ENCODE data around the gene CHMP6. TPM values are rescaled to one million over a fixed set of nuclear protein-coding genes. Genes with fewer than 3 reads are reported as not detected.

The CHMP6 gene
- total and polyA plus RNA-seq, 12 donors, result 17.5 to 30.6 (median 22.8) TPM

DNA sequence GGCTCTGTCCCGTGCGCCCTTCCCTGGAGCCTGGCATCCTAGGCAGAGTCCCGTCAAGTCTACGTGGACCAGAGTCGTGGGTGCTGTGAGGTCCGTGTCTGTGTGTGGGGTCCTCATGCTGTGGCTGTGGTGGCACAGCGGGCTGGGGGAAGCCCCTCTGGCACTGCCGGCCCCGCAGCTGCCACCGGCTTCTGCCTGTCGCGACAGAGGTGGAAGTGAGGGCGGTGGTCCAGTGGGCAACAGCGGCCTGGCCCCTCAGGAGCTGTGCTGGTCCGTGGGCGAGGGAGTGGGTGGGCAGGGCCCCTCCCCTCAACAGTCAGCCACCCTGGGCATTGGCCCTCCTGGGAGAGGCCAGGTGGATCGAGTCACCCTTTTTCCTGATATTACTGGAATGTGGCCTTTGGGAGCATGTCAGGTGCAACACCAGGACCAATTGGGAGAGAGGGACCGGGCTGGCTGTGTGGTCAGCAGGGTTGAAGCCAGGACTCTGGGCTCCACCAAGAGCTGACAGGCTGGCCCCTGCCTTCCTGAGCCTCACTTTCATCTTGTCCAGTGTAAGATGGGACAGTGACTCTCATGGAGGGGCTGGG lies 55.2 kb downstream of the CHMP6 start:
- DNase-seq (no peak), ATAC-seq (no peak)
- Histone ChIP-seq H3K27ac (peak overlapping the region in 2 of 10 donors; percentile 86 to 90), H3K9me3 (no peaks in the 10 kb centered on the region), H3K36me3 (no peaks in the 10 kb centered on the region), H3K27me3 (no peaks in the 10 kb centered on the region), H3K4me3 (no peak overlapping the region), H3K4me1 (peaks cover 26 to 95% (median 86%) of the 10 kb centered on the region in 9 donors)
- intact Hi-C loops (cut with DNase I), result no loop called here
- TF ChIP-seq, protein P1, sequence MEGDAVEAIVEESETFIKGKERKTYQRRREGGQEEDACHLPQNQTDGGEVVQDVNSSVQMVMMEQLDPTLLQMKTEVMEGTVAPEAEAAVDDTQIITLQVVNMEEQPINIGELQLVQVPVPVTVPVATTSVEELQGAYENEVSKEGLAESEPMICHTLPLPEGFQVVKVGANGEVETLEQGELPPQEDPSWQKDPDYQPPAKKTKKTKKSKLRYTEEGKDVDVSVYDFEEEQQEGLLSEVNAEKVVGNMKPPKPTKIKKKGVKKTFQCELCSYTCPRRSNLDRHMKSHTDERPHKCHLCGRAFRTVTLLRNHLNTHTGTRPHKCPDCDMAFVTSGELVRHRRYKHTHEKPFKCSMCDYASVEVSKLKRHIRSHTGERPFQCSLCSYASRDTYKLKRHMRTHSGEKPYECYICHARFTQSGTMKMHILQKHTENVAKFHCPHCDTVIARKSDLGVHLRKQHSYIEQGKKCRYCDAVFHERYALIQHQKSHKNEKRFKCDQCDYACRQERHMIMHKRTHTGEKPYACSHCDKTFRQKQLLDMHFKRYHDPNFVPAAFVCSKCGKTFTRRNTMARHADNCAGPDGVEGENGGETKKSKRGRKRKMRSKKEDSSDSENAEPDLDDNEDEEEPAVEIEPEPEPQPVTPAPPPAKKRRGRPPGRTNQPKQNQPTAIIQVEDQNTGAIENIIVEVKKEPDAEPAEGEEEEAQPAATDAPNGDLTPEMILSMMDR (IDR thresholded peaks at IDR 0.05), result no peak
- 85% methylated on average over 18 of the region's 18 CpGs for WGBS, 2 donors

DNA sequence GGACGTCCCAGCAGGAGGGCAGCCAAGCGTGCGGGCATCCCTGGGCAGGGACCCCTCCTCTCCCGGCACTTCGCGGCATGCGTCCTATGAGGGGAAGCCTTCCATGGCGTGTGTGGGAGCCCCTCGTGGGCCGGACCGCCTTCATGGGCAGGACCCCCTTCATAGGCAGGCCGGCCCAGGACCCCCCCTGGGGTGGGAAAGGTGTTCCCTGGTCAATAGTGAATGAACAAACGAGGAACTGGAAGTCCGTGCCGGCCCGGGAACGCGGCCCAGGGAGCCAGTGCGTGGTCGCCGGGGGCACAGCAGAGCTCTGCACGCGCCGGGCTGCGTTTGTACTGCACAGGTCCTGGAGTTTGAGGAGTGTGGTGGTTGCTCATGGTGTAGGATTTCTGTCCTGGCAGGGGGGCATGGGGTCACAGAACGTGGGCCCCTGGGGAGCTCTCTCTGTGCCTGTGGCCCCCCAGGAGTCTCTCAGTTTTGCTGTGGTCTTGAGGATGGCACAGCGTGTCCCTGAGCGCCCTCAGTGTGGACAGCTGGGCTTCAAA lies 57.3 kb downstream of the CHMP6 start:
- Histone ChIP-seq H3K36me3 (no peaks in the 10 kb centered on the region), H3K4me3 (no peak overlapping the region), H3K9me3 (no peaks in the 10 kb centered on the region), H3K4me1 (peaks cover 18 to 96% (median 84%) of the 10 kb centered on the region in 9 donors), H3K27me3 (no peaks in the 10 kb centered on the region), H3K27ac (peak overlapping the region in 5 of 10 donors; percentile 2 to 71 (median 60))
- TF ChIP-seq, protein P1 (IDR thresholded peaks at IDR 0.05), result no peak
- WGBS, 2 donors, result 90 to 92% methylated on average over 28 of the region's 28 CpGs
- intact Hi-C loops (cut with DNase I), result no loop called here
- DNase-seq (no peak), ATAC-seq (no peak)

DNA sequence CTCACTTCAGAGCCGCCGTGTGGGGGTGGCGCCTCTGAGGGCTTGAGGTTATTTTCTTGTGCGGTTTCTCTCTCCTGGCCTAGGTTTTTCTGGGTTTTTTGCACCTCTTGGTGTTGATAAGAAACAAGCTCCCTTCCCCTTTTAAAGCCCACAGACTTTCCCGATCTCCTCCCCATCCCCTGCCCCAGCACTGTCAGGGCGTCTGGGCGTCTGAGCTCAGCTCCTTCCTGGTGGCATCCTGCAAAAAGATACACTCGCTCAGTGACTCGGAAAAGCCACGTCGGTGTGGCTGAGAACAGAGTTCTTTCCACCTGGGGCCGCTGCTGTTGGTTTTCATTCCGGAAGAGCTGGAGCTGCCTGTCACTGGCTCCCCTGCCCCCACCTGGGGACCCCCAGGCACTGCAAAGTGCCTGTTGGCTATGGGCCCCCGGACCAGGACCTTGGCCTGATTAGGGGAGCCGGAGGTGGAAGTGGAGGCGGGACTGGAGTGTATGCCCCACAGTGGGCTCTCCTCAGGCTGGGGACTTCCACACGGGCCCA lies 57.8 kb downstream of the CHMP6 start:
- H3K9me3 ChIP-seq, result no peaks in the 10 kb centered on the region
- peak overlapping the region in 9 of 10 donors; percentile 2 to 73 (median 56) for H3K27ac ChIP-seq
- 64 to 67% methylated on average over 17 of the region's 17 CpGs for WGBS, 2 donors
- DNase-seq (no peak), ATAC-seq (no peak)
- TF ChIP-seq, protein P1 (IDR thresholded peaks at IDR 0.05), result no peak
- H3K4me1 ChIP-seq, result peaks cover 13 to 91% (median 78%) of the 10 kb centered on the region in 9 donors
- intact Hi-C loops (cut with DNase I), result no loop called here
- no peaks in the 10 kb centered on the region for H3K27me3 ChIP-seq
- peak overlapping the region in 3 of 10 donors; percentile 11 to 27 (median 25) for H3K4me3 ChIP-seq
- peaks cover 0 to 2% (median 0%) of the 10 kb centered on the region in 9 donors for H3K36me3 ChIP-seq

Other genes starting within 250 kb of the CHMP6 start
- gene BAIAP2, start 43.3 kb downstream of the CHMP6 start, total RNA-seq, result 10 to 100 TPM in 9 of 10 donors, 1 to 10 TPM in 1; 9.5 to 25.8 (median 13.8) TPM
- gene BAIAP2, start 43.3 kb downstream of the CHMP6 start, polyA plus RNA-seq, result 10 to 100 TPM; 16.1 to 18.7 TPM
- gene PVALEF, start 173.7 kb downstream of the CHMP6 start, total RNA-seq, result not detected
- gene PVALEF, start 173.7 kb downstream of the CHMP6 start, polyA plus RNA-seq, result not detected
- 1 to 10 TPM; 3.5 to 8.5 (median 6.2) TPM for gene AATK, start 174.4 kb downstream of the CHMP6 start, total RNA-seq
- 1 to 10 TPM; 1.5 to 6.5 TPM for gene AATK, start 174.4 kb downstream of the CHMP6 start, polyA plus RNA-seq
- 10 to 100 TPM in 1 of 10 donors, 1 to 10 TPM in 9; 6.4 to 14.4 (median 7.6) TPM for gene CEP131, start 231.1 kb downstream of the CHMP6 start, total RNA-seq
- 10 to 100 TPM in 1 of 2 donors, 1 to 10 TPM in 1; 8.8 to 20.9 TPM for gene CEP131, start 231.1 kb downstream of the CHMP6 start, polyA plus RNA-seq
- 10 to 100 TPM in 4 of 10 donors, 1 to 10 TPM in 6; 6.2 to 21.4 (median 9.2) TPM for gene TEPSIN, start 247.2 kb downstream of the CHMP6 start, total RNA-seq
- 10 to 100 TPM; 12.5 to 30.4 TPM for gene TEPSIN, start 247.2 kb downstream of the CHMP6 start, polyA plus RNA-seq
- gene NDUFAF8, start 247.5 kb downstream of the CHMP6 start, total RNA-seq, result 10 to 100 TPM; 49.6 to 74.8 (median 58.9) TPM
- gene NDUFAF8, start 247.5 kb downstream of the CHMP6 start, polyA plus RNA-seq, result 10 to 100 TPM; 41.5 to 68.0 TPM